Stimulated activated CD4-positive, alpha-beta T cell treated with anti-CD3 and anti-CD28 coated beads, Interleukin-15, amount 100 ng/mL, for 1 hour (primary cell): ENCODE results near the gene ZNF708.
"Not testable (repeated sequence)": the region's sequence is repeated elsewhere in the genome, so short reads cannot be mapped to it uniquely, and the experiment has no call there.

Experiments used
- DNase-seq, 2 donors: peaks; one replicate each; pipeline ENCODE4 v3.0.0-alpha.2; 2020; ENCODE audit warnings: low read depth in 1 of 2, low spot score in 1 of 2

The ZNF708 gene

GRCh38 chr19:21260164-21260847 is 68.9 kb downstream of the ZNF708 start:
- DNase-seq = no peak

DNA sequence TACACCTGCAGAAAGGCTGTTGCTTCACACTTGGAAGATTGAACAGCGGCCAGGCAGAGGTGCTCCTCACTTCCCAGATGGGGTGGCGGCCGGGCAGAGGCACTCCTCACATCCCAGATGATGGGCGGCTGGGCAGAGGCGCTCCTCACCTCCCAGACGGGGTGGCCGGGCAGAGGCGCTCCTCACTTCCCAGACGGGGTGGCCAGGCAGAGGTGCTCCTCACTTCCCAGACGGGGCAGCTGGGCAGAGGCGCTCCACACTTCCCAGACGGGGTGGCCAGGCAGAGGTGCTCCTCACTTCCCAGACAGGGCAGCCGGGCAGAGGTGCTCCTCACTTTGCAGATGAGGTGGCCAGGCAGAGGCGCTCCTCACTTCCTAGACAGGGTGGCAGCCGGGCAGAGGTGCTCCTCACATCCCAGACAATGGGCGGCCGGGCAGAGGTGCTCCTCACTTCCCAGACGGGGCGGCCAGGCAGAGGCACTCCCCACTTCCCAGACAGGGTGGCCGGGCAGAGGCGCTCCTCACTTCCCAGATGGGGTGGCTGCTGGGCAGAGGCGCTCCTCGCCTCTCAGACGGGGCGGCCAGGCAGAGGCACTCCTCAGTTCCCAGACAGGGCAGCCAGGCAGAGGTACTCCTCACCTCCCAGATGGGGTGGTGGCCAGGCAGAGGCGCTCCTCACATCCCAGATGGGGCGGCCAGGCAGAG is 69.6 kb downstream of the ZNF708 start:
- DNase-seq = not testable (repeated sequence)

- no peak for DNase-seq
Observed at GRCh38 chr19:21256722-21257121, 72.5 kb downstream of the ZNF708 start.
